ENCODE data around the gene GPS2.

GPS2 gene, protein sequence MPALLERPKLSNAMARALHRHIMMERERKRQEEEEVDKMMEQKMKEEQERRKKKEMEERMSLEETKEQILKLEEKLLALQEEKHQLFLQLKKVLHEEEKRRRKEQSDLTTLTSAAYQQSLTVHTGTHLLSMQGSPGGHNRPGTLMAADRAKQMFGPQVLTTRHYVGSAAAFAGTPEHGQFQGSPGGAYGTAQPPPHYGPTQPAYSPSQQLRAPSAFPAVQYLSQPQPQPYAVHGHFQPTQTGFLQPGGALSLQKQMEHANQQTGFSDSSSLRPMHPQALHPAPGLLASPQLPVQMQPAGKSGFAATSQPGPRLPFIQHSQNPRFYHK

DNA sequence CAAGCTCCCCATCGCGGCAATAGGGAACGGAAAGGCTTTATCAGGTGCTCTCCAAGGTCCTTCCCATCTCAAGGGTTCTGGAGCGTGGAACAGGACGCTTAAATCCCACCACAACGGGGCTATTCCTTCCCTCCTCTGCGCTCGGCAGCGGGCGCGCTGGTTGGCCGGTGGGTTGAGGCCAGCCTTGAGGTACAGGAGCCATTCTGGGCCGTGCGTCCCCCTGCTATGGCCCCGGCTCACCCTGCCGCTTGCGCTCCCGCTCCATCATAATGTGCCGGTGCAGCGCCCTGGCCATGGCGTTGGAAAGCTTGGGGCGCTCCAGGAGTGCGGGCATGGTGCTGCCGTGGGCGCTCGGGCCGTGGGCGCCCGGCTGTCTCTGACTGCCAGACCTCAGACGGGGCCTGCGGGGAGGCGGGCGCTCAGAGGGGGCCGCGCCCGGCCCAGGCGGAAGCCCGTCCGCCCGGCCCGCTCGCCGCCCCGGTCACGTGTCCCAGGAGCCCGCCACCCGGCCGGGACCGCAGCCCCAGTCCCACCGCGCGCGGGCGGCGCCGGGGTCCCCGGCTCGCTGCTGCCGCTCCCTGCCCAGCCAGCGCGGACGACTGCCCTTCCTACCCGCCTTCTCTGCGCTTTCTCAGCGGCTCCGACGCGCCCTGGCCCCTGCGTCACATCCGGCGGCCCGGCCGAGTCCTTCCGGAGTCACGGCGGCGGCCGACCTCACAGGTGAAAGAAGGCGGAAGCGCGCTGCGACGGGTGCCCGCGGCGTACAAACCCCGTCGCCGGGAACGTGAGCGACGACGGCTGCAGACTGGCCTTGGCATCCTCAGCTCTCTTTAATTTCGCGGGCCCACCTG lies at the start of gene GPS2:
Gene GPS2, minus strand, starts transcription at position 642 of the 851 bp plus-strand sequence. Its CDS starts 308 bp downstream, at position 334.
- H3K4me3 ChIP-seq (ENCODE audit: low read length): peak within 1 kb of the TSS; percentile 79
- TF ChIP-seq ZNF274 (IDR thresholded peaks at IDR 0.05; ENCODE audit: low read depth, low read length): no peak

DNA sequence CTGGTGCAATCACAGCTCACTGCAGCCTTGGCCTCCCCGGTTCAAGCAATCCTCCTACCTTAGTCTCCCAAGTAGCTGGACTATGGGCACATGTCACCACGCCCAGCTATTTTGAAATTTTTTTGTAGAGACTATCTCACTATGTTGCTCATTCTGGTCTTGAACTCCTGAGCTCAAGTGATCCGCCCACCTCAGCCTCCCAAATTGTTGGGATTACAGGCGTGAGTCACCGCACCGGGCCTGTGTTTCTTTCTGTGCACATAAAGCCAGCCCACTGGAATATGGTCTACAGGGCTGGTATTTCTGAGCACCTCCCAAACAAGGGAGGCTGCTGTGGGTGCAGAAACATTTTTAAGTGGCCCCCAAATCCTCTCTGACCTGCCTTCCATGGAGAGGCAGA lies 48.2 kb upstream of the GPS2 start:
- TF ChIP-seq ZNF274 (IDR thresholded peaks at IDR 0.05; ENCODE audit: low read depth, low read length): no peak
- no peak overlapping the region for H3K4me3 ChIP-seq (ENCODE audit: low read length)

DNA sequence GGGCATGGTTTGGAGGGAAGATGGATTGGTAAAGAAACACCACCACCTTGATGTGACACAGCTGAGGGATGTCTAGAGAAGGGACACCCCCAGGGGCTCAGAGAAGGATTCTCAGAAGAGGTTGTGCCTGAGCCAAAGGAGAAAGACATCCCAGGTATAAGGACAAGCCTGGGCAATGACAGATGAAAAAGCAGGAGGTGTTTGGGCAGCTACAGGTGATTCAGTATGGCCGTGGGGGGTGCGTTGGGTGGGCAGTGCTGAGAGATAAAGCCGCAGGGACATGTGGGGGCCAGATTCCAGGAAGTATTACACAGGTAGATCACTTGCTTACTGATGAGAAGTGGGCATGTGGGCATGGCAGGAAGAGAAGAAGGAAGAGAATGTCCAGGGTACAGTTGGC lies 46.7 kb upstream of the GPS2 start:
- no peak overlapping the region for H3K4me3 ChIP-seq (ENCODE audit: low read length)
- no peak for TF ChIP-seq ZNF274 (IDR thresholded peaks at IDR 0.05; ENCODE audit: low read depth, low read length)

DNA sequence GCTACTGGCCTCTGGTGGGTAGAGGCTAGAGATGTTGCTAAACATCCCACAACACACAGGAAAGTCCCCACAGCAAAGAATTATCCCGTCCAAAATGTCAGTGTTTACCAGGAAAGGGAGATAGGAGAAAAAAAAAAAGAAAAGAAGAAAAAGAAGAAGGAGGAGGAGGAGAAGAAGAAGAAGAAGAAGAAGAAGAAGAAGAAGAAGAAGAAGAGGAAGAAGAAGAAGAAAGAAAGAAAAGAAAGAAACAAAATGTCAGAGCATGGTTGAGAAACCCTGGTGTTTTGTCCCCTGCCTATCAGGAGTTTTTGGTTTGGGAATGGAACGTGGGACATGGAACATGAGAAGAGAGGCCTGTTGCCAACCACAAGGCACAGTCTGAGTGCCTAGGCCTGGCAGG lies 42.2 kb upstream of the GPS2 start:
- TF ChIP-seq ZNF274 (IDR thresholded peaks at IDR 0.05; ENCODE audit: low read depth, low read length): no peak
- H3K4me3 ChIP-seq (ENCODE audit: low read length): no peak overlapping the region

DNA sequence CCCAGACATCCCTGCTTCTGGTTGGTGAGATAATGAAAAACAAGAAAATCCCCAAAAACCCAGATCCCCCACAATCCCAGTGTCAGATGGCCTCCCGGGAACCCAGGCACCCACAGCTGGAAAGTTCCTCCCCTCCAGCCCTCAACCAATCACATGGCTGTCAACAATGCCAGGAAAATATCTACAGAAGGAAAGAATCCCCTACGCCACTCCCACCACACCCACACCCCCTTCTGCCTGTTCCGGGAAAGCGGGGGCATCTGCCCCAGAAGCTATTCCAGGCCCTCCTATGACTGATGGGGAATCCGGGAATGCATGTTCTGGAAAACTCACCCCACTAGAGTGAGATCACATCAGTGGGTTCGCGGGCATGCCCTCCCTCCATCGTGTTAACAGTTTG lies 41.6 kb upstream of the GPS2 start:
- no peak overlapping the region for H3K4me3 ChIP-seq (ENCODE audit: low read length)
- TF ChIP-seq ZNF274 (IDR thresholded peaks at IDR 0.05; ENCODE audit: low read depth, low read length): no peak

DNA sequence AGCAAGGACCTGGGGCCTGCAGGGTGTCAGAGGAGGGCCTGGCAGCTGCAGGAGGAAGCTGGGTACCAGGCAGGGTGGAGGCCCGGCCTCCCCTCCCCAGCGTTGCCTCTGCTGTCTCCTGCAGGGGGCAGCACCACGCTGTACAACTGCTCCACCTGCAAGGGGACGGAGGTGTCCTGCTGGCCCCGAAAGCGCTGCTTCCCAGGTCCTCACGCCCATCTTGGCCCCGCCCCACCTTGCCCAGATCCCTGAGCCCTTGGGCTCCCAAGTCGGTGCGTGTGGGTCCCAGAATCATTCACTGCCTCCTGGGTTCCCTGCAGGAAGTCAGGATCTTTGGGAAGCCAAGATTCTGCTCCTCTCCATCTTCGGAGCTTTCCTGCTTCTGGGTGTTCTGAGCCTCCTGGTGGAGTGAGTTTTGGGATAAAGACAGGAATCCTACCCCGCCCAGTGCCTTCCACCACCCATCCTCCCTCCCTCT lies 41.0 kb upstream of the GPS2 start:
- TF ChIP-seq ZNF274 (IDR thresholded peaks at IDR 0.05; ENCODE audit: low read depth, low read length): no peak
- H3K4me3 ChIP-seq (ENCODE audit: low read length): no peak overlapping the region

DNA sequence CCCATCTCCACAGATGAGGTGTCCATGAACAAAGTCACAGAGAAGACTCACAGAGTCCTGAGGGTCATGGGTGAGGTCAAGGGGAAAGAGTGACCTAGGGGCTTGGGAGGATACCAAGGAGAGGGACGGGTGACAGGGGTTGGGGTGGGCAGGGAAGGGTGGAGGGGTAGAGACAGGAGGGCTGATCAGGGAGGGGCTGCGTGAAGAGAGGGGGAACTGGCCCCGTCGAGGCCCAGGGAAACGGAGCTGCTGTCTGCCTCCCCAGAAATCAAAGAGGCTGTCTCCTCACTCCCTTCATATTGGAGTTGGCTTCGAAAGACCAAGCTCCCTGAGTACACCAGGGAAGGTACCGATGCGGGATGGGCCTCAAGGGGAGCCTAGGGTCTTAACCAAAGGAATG lies 40.4 kb upstream of the GPS2 start:
- TF ChIP-seq ZNF274 (IDR thresholded peaks at IDR 0.05; ENCODE audit: low read depth, low read length): no peak
- H3K4me3 ChIP-seq (ENCODE audit: low read length): no peak overlapping the region

DNA sequence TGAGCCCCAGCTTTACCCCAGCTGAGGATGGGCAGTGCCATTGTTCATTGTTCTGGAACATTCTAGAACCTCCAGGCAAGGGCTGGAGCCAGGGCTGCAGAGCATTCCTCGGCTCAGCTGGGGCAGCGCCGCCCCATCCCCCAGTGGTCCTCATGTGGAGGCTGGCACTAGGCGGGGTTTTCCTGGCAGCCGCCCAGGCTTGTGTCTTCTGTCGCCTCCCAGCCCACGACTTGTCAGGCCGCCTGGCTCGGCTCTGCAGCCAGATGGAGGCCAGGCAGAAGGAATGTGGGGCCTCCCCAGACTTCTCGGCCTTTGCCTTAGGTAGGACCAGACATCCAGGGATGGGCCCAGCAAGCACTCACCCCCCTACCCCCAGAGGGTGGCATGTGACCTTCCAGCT lies 39.9 kb upstream of the GPS2 start, which contains the start of gene TMEM95:
Gene TMEM95, plus strand, starts transcription at position 104 of the 400 bp plus-strand sequence. Its CDS starts 49 bp downstream, at position 153.
- TF ChIP-seq ZNF274 (IDR thresholded peaks at IDR 0.05; ENCODE audit: low read depth, low read length): no peak

DNA sequence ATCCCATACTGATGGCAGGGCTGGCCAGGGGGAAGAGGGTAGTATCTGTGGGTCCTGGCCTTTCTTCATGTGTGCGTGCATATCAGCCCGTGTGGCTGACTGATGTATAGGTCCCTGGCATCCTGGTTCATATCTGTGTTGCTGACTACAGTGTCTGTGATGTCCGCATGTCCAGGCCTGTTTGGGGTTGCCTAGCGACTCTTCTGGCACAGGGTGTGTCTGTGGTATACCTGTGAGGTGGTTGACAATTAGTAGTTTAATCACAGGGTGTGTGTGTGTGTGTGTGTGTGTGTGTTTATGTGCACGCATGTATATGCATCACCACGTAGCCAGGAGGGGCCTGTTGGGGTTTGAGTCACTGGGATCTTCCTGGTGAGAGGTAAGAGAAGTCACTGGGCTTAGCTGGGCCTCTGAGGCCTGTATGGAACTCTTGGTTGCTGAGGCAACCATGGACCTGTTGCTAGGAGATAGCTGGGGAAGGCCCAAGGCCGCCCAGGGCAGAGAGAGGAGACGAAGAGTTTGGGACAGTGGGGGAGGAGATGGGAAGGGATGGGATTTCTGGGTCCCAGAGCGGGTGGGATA lies 39.2 kb upstream of the GPS2 start:
- TF ChIP-seq ZNF274 (IDR thresholded peaks at IDR 0.05; ENCODE audit: low read depth, low read length): no peak
- H3K4me3 ChIP-seq (ENCODE audit: low read length): no peak overlapping the region

More for the DNA sequence above, 39.9 kb upstream of the GPS2 start, which contains the start of gene TMEM95:
- H3K4me3 ChIP-seq (ENCODE audit: low read length): no peak within 1 kb of the TSS

DNA sequence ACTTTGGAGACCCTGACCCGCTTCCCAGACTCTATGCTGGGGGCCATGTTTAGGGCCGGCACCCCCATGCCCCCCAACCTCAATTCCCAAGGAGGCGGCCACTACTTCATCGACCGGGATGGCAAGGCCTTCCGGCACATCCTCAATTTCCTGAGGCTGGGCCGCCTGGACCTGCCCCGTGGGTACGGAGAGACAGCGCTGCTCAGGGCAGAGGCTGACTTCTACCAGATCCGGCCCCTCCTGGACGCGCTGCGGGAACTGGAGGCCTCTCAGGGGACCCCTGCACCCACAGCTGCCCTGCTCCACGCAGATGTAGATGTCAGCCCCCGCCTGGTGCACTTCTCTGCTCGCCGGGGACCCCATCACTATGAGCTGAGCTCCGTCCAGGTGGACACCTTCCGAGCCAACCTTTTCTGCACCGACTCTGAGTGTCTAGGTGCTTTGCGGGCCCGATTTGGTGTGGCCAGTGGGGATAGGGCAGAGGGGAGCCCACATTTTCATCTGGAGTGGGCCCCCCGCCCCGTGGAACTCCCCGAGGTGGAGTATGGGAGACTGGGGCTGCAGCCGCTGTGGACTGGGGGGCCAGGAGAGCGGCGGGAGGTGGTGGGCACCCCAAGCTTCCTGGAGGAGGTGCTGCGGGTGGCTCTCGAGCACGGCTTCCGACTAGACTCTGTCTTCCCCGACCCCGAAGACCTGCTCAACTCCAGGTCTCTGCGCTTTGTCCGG lies 37.9 kb upstream of the GPS2 start:
- TF ChIP-seq ZNF274 (IDR thresholded peaks at IDR 0.05; ENCODE audit: low read depth, low read length): no peak
- no peak overlapping the region; the same call in 1 of the 2 replicates for H3K4me3 ChIP-seq (ENCODE audit: low read length)

DNA sequence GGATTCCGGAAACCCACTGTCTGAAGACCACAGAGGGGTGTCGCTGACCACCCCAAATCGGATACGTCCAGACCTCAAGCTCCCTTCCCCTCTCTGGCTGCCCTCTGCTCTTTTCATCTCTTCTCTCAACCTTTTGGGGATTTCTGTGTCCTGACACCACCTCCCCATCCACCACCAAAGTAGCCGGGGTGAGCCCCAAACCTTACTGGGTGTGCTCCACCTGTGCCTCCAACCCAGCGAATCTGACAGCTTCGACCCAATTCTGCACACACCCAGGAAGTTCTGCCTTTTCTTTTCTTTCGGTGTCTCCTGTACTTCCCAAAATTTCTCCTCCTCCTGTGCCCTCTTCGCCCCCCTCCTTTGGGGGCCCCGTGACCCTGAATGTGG lies 37.3 kb upstream of the GPS2 start:
- no peak for TF ChIP-seq ZNF274 (IDR thresholded peaks at IDR 0.05; ENCODE audit: low read depth, low read length)
- H3K4me3 ChIP-seq (ENCODE audit: low read length): peak overlapping the region; percentile 77

DNA sequence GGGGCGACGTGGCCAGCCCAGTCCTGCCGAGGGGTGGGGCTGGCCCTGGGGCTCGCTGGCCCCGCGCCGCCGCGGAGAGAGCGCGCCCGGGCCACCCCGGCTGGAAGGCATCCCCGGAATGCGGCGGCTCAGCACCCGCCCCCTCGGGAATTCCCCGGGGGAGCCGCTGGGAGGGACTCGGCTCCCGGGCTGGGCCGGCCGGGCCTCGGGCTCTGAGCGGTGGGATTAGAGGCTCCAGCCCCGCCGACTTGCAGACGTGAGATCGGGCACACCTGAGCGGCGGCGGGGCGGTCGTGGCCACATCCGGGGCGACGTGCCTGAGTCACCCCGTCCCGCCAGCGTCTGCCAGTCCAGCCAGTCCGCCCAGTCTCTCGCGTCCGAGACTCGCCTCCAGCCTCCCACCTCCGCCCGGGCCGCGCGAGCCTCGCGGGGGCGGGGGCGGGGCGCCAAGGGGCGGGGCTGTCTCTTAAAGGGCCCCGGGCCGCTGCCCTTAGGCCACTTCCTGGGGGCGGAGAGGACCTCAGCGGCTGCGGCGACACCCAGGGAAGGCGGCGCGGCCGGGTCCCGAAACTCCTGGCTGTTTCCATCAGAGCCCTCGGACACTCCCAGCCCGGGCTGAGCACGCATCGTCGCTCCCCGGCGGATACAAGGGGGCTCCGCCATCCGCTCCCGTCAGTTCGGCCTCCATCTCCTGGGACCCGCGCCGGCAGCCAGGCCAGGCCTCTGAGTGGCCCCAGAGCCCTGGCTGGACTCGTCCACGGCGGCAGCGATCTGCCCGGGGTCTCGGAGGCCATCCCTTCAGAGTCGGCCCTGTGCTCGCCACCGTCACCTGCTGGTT lies 36.7 kb upstream of the GPS2 start, which contains the start of gene KCTD11:
Gene KCTD11, plus strand, starts transcription at position 498 of the 838 bp plus-strand sequence.
- peak within 1 kb of the TSS; percentile 77 for H3K4me3 ChIP-seq (ENCODE audit: low read length)
- no peak for TF ChIP-seq ZNF274 (IDR thresholded peaks at IDR 0.05; ENCODE audit: low read depth, low read length)
